GM18868 (cell line): ENCODE results near the gene GSK3A.
"Not testable (repeated sequence)": the region's sequence is repeated elsewhere in the genome, so short reads cannot be mapped to it uniquely, and the experiment has no call there.

Source experiments
- ATAC-seq: cut with Tn5 transposase; IDR thresholded peaks from one replicate; pipeline ENCODE4 v1.9.1; 2021; ENCODE audit warnings: mild to moderate bottlenecking, moderate library complexity; ENCODE audit not compliant: unreplicated experiment

GSK3A gene

DNA sequence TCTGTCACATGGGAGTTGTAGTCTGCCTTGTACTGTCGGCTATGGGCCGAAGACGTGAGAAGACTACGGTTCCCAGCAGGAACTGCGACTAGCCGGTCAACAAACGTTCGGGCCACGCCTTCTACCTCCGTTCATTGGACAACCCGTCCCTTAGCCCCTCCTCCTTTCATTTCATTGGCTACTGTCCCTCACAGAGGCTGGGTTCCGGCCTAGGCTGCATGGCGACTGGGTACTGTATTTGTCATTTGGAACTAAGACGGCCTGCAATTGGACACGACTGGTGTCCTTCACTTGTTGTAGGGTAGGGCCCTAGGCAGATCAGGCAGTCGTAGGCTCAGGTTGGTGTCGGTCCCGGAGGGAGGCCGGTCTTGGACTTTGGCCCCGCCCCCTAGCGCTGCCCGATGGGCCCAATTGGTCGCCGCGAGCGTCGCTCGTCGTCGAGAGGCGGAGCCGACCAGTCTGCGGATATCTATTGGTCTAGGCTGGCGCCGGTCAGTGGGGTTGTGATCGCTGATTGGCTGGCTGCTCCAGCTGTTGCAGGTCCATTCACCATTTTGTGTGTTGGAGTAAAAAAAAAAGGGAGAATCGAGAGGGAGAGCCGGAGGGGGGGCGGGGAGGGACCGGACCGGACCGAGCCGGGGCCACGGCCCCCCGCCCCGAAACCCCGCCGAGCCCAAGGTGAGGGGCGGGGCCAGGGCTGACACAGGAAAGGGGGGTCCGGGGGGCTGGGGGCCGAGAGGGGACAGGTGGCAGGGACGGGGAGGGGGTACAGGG, 26.5 kb upstream of the GSK3A start, which contains the start of gene CIC:
Gene CIC, plus strand, starts transcription at position 549 of the 774 bp plus-strand sequence. CDS start 2,532 bp downstream, outside the sequence.
- peak; percentile 79 for ATAC-seq

DNA sequence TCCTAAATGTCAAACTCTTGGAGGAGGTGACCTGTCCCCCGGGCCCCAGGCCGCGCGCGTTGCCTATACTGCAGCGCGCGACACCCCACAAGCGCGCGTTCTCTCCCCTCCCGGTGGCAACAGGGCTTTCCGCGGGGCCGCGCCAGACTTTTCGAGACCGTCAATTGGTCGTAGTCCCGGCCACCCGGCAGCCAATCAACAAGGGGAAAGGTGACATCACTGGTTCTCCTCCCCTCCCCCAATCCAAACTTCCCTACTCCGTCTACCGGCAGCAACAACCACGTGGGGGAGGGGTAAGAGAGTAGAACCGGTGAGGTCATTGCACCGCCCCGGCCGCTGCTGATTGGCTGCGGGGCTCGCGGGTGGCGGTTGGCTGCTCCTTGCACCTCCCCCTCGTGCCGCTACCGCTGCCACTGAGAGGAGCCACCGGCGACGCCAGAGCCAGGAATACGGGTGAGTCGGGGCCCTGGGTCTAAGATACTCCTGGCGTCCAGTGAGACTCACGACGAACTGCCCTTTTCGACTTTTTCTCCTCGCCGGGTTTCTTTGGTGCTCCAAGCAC, 25.8 kb upstream of the GSK3A start:
- ATAC-seq = peak; percentile 49

DNA sequence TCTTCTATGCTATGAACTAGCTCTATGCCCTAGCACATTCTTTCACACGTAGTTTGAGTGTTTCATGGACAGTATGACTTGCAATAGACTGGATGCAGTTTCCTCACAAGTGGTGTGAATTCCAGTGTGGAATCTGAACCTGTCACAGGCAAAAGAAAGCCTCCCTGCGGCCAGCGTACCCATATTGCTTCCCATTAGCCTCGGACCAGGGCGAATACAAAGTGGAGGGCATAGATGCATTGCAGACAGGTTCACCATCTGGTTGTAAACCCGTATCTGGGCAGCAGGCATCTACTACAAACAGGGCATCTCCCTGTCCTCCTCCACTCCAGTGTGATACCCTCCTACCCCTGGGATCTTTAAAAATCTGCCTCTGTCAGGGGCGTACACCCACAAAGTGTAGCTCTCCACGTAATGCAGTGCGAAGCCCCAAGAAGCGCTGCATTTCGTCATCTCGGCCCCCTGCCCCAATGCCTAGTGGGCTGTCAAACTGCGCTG, 25.3 kb upstream of the GSK3A start:
- ATAC-seq = no peak

DNA sequence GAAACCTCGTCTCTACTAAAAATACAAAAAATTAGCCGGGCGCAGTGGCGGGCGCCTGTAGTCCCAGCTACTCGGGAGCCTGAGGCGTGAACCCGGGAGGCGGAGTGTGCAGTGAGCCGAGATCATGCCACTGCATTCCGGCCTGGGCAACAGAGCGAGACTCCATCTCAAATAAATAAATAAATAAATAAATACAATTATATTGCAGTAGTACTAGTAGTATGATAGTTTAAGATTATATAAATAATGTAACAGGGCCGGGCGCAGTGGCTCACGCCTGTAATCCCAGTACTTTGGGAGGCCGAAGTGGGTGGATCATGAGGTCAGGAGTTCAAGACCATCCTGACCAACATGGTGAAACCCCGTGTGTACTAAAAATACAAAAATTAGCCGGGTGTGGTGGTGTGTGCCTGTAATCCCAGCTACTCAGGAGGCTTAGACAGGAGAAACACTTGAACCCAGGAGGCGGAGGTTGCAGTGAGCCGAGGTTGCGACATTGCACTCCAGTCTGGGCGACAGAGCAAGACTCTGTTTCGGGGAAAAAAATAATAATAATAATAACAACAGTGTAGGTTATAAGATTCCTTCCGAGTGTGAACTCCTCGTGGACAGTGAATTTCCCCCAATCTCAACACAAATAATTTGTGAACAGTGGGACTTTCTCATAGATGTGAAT, 24.7 kb upstream of the GSK3A start:
- ATAC-seq = not testable (repeated sequence)

DNA sequence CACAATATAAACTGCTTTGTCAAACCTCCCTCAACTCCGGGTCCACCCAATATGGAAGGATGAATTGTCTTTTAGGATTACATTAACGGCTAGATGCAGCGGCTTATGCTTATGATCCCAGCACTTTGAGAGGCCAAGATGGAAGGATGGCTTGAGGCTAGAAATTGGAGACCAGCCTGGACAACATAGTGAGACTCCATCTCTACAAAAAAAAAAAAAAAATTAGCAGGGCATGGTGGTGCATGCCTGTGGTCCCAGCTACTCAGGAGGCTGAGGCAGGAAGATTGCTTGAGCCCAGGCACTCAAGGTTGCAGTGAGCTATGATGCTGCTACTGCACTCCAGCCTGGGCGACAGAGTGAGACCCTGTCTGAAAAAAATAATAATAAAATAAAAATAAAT, 23.7 kb upstream of the GSK3A start:
- ATAC-seq = not testable (repeated sequence)

DNA sequence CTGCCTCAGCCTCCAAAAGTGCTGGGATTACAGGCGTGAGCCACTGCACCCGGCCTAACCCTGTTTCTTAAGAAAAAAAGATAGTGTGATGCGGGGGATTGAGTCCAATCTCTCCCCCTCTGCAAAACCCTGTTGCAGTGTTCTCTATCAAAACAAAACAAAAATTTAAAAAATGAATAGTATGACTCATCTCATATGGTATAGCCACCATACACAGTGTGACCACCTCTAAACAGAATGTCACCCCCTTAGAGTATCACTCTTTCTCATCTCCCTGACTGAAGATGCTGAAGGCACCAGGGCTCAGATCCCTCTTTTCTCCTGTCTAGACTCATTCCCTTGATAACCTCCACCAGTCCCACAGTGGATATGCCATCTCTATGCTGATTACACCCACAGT, 19.4 kb upstream of the GSK3A start:
- no peak for ATAC-seq

DNA sequence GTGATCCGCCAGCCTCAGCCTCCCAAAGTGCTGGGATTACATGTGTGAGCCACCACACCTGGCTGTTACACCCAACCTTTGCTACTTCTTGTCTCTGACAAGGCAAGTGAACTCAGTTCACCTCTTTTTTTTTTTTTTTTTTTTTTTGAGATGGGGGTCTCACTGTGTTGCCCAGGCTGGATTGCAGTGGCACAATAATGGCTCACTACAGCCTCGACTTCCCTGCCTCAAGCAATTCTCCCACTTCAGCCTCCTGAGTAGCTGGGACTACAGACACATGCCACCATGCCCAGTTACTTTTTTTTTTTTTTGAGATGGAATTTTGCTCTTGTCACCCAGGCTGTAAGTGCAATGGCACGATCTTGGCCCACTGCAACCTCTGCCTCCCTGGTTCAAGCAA, 15.4 kb upstream of the GSK3A start:
- ATAC-seq = not testable (repeated sequence)

DNA sequence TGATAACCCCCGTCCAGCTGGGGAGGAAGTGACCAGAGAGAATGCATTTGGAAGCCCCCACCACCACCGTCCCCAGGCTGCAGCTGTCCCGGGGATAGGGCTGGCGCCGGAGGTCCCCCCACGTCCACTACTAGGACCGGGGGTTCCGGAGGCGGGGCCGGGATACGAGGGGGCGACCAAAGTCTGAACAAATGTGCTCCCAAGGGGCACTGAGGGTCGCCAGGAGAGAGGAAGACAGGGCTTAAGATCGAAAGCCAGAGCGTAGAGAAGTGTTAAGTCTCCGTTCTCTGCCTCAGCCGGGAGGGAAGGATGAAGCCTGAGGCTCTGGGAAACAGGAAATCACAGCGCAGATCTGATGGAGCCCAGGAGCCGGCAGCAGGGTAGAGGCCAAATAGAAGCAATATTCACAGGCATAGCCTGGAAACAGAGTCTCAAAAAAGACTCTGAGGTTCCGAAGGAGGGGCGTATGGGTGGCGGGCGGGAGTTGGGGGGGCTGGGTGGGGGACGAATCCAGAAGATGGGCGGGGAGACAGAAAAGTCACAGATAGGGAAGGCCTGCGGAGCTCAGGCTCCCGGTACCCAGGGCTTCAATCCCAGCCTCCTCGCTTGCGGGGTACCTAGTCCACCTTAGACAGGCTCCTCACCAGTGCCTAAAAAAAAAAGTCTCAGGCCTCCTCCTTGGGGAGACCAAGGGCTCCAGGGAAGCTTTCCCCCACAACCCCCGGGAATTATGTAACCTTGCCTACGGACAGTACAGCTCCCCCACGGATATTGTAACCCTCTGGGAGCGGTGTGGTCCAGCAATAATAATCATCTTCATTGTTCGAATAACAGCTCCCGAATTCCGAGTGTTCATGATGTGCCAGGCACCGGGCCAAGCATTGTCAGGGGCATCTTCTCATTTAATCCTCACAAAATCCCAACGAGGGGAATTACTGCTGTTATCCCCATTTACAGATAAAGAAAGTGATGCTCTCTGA, 13.7 kb upstream of the GSK3A start:
- no peak for ATAC-seq

DNA sequence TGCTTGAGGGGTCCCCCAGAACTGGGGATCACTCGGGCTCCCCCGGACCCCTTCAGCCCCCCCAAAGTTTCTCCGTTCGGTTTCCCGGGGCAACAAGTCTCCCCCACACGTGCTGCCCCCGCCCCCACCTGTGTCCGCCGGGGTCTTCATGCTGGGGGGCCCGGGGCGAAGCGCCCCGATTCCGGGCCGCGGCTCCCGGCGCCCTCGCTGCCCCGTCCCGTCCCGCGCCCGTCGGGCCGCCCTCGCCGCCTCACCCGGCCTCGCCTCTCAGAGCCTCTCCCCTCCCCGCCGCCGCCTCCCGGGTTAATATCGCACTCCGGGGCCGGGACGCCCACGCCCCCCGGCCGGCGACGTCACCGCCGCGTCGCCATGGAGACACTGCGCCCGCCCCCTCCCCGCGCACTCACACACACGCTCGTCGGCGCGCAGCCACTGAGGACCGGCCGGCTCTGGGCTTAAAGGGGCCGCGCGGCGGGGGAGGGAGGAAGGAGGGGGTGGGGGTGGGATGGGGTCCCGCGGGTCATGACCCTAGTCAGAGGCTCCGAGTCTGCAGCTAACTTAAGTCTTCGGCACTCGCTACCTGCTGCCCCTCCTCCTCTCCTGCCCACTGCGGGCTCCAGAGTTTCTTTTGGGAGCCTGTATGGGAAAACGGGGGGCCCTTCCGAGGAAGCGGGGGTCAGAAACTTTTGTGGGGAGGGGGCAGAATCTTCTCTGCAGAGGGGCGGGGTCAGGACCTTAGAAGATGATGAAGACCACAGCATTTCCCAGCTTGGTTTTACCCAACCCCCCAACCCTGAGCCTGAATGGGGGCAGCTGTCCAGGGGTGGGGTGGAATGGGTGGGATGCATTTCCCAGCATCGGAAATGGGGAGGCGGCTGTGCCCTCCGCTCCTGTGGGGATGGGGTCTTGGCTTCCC, 12.7 kb upstream of the GSK3A start, which contains the start of gene ERF:
Gene ERF, minus strand, starts transcription at position 279 of the 916 bp plus-strand sequence. Its CDS starts 129 bp downstream, at position 150.
- ATAC-seq = peak; percentile 69

DNA sequence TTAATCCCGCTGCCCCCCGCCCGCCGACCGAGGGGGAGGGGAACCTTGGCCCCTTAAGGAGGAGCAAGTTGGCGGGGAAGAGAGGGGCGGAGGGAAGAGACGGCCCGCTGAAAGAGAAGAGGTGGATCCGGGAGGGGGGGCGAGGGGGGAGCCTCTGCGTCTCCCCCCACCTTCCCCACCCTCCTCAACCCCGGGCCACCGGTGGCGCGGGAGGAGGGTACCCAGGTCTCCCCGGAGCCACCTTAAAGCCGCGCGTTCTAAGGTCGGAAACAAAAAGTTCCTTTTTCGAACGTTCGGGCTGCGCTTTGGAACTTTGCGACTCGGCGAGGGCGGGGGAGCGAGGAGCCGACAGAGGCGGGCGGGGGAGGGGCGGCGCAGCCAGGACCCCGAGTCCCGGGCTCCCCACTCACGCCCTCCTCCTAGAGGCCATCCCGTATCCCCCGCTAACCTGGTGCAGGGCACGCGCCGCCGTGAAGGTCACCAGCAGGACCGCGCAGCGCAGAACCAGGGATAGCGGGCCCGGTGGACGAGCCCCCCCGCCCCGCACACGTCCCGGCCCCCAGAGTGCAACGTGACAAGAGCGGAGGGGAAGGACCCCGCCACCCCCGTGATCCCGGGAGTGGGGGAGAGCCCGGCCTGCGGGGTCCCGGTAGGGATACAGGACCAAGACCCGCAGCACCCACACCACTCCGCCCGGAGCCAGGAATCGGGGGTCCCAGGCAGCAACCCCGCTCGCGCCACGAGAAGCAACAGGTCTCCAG, 11.9 kb upstream of the GSK3A start:
- ATAC-seq = no peak

DNA sequence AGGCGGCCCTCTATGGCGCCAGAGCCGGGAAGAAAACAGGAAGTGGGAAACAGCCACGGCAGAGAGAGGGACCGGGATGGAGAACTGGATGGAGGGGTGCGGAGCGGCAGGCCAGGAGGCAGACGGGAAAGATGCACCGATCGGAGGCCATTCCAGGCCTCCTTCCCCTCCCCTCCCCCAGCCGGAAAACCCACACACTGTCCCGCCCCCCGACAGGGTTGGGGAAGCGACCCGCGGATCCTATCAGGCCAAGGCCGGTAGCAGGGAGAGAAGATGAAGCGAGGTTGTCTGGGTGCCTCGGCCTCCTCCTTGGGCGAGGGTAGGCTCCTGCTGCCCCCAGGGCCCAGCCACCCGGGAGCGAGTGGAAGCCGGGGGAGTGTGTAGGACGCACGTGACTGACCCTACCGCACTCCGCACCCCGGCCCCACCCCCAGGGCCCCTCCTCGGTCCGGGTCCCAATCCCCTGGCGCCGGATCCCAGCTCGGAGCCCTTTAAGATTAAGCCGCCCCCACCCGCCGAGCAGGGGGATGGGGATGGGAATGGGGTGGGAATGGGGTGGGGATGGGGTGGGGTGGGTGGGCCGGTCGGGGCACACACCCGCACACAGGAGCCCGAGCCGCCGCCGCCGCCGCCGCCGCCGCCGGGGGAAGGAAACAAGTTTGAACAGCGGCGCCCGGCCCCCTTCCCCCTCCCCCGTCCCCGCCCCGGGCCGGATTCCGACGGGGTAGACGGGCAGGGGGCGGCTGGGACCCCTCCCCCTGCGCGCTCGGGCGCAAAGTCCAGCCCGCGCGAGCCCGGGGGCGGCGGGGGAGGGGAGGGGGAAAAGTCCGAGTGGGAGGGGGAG, 11.1 kb upstream of the GSK3A start:
- no peak for ATAC-seq

DNA sequence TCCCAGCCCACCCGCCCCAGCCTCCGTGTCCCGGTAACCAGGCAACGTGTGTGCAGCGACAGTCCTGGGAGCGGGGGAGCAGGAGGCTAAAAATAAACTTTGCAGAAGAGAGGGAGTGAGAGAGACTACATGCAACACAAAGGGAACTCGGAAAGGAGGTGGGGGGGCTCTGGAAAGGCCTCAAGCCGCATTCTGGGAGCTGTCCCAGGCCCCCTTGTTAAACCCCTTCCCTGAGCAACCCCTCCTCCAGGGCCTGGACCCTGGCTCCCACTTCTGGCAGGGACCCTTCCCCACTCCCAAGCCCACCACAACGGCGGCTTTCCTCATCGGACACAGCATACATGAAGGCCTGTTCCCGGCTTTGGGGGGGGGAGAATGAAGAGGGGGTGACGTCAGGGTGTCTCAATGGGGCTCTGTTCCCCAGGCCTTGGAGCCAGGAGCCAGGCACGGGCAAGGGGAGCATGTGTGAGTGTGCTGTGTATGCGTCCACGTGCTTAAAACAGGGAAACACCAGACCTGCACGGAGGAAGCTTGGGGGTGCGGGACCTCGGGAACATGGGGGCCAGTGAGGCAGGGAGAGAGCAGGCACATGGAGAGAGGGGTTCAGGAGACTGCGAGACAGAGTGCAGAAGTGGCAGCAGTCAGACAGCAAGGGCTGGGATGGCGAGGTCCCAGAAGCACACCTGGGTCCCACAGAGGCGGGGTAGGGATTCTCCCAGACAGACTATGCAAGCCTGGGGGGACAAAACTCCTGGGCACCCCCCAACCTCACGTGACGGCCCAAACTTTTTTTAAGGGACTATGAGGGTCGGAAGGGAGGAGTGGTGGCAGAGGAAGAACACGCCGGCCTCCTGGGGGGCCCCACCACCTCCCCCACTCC, 10.2 kb upstream of the GSK3A start:
- no peak for ATAC-seq

DNA sequence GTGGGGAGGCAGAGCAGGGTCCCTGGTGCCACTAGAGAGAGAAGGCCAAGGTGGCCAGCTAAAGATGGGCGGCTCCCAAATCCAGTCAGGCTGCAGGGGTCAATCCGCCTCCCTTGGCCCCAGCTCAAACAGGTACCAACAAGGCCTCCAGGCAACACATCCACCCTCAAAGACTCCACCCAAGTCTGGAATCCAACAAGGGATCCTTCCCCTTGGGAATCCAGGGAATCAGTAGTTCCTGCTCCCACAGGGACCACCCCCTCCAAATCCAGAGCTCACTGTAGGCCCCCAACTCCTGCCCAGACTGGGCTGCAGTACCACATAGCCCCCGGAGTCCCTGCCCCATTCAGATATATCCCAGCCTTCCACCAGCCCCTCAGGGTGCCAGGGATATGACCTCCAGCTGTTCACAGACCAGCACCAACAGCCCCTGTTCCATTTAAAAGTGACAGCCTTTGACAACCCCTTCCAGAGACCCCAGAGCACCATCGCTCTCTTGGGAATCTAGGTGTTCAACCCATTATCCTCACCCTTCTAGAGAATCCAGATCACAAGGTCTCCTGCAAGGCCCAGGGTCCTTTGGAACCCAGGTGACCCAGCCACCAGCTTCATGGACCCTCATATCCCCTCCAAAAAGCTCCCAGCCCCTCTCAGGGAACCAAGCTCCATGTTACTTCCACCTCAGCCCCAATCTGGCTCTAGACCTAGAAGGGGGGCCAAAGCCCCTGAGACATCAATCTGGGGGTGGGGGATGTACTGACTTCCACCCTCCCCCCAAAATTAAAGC, 9.4 kb upstream of the GSK3A start:
- no peak for ATAC-seq

DNA sequence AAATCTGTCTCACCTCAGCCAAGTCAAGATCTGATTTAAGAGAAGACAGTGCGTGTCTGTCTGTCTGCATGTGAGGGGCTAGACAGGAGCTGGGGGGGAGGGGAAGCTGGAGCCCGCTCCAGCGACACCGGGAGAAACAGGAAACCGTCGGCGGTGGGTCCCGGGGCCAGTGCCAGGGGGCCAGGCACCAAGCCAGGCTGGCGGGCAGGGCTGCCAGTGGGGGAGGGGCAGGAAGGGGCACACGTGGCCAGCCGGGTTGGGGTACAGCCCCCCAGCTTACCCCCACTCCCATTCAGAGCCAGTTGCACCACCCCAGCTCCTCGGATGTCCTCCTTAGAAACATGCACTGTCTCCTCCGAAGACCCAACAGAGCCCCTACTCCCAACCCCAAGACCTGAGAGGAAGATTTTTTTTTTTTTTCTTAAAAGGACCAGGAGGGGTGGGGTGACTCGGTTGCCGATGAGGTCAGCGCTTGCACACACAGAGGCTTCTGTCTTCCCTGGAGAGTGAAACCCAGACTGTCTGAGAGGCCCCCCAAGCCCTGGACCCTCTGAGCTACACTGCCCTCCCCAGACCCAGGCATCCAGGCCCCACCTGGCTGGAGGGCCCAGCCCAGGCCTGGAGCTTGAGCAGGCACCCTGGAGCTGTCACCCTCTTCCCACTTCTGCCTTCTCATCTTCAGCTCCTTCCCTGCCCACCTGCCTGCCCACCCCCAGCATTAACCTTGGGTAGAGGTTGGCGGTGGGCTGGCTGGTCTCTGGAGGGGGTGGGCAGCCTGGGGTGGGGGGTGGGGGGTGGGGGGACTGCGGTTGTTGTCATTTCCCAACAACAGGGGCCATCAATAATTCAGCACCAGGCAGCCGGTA, 8.5 kb upstream of the GSK3A start:
- no peak for ATAC-seq

DNA sequence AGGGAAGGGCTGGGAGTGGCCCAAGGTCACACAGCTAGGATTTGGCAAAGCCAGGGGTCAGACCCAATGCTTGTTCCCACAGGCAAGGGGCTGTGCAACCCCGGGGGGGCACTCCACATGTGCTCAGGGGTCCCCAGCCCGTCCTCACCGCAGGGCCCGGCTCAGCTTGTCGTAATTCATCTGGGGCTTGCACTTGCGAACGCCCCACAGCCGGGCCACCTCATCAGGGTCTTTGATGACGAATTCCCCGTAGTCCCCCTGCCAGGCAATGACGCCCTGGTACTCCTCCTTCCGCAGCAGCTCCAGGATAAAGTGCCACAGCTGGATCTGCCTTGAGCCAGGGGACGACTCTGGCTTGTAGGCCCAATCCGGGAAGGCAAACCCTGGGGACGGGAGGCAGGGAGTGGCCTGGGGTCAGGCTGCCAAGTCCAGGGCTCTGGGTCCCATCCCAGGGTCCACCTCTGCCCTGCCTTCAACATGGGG, 7.8 kb upstream of the GSK3A start:
- ATAC-seq = no peak
